GM12878 (cell line): ENCODE measurements around the gene SNN. TPM values are rescaled to one million over a fixed set of nuclear protein-coding genes. Genes with fewer than 3 reads are reported as not detected.
A peak's percentile ranks its signal among the peaks of the same experiment; 100 is the strongest.

Source experiments
- ATAC-seq: fragments of 200-7000 bp; cut with Tn5 transposase; 3 replicates; pipeline ENCODE4 v1.9.1; 2020; ENCODE audit warnings: mild to moderate bottlenecking, moderate library complexity
- BruUV-seq: library from RNA; stranded (reverse); fragments of 400-500 nt; replicated peaks from 2 replicates; lab custom pipeline; 2021; lab: Mats Ljungman, UMichigan
- CTCF ChIA-PET: fragments of 300-600 bp; sonication (Branson Sonifier 250); formaldehyde crosslinking; extraction: SDS; loops from one replicate; lab custom pipeline; 2021; ENCODE audit warnings: inconsistent platforms; lab: Yijun Ruan, JAX
- POLR2A ChIA-PET: fragments of 350-600 bp; formaldehyde crosslinking; extraction: SDS; loops from one replicate; lab custom pipeline; 2021; ENCODE audit warnings: inconsistent platforms; lab: Charles Lee
- RAD21 ChIA-PET: fragments of 300-600 bp; sonication (Branson Sonifier 250); formaldehyde crosslinking; loops from one replicate; lab custom pipeline; 2023; ENCODE audit warnings: antibody characterized with exemption; ENCODE audit not compliant: unreplicated experiment; lab: Charles Lee
- SMC1A ChIA-PET: fragments of 300-600 bp; sonication (Branson Sonifier 250); formaldehyde crosslinking; loops from one replicate; lab custom pipeline; 2023; ENCODE audit not compliant: unreplicated experiment, uncharacterized antibody; lab: Charles Lee
- DNase-seq: peaks from one replicate; pipeline ENCODE4 v3.0.0-alpha.2; 2011; ENCODE audit warnings: low read depth, low spot score
- FAIRE-seq: peaks from 3 replicates; lab custom pipeline; 2011; peaks lifted over from hg19 to GRCh38; lab: Jason Lieb, UNC
- H2AFZ ChIP-seq: 2 replicates; pipeline ENCODE4 v1.6.0; 2011; ENCODE audit warnings: low read depth, low read length, control low read depth; ENCODE audit not compliant: control insufficient read depth
- H3K27ac ChIP-seq: 2 replicates; pipeline ENCODE4 v1.5.1; 2011; ENCODE audit warnings: control low read depth; ENCODE audit not compliant: control insufficient read depth, insufficient read depth
- H3K27me3 ChIP-seq, 2 experiments: replicated peaks in 1 of 2; 2 replicates each; pipeline versions ENCODE4 v1.6.0 to v1.6.1; 2011; ENCODE audit warnings: low read length in 1 of 2; ENCODE audit not compliant: control insufficient read depth in 2 of 2, insufficient read depth in 2 of 2
- H3K36me3 ChIP-seq, 2 experiments: 2 replicates each; pipeline ENCODE4 v1.5.1; 2011; ENCODE audit warnings: low read length in 1 of 2; ENCODE audit not compliant: control insufficient read depth in 2 of 2, insufficient read depth in 2 of 2
- H3K4me1 ChIP-seq: 2 replicates; pipeline ENCODE4 v1.6.1; 2011; ENCODE audit warnings: mild to moderate bottlenecking, low read length, moderate library complexity, mixed read lengths; ENCODE audit not compliant: control insufficient read depth, insufficient read depth
- H3K4me2 ChIP-seq: 2 replicates; pipeline ENCODE4 v1.6.0; 2011; ENCODE audit warnings: control low read depth; ENCODE audit not compliant: control insufficient read depth, insufficient read depth
- H3K4me3 ChIP-seq: fragments of 200-600 bp; sonication (generic); 2 replicates; pipeline ENCODE4 v1.5.1; 2016
- H3K79me2 ChIP-seq: 2 replicates; pipeline ENCODE4 v1.6.0; 2011; ENCODE audit warnings: low read length; ENCODE audit not compliant: control insufficient read depth, insufficient read depth
- H3K9ac ChIP-seq: 2 replicates; pipeline ENCODE4 v1.8.0; 2011; ENCODE audit warnings: low read length, control low read depth, mixed read lengths; ENCODE audit not compliant: control insufficient read depth, insufficient read depth
- H3K9me3 ChIP-seq: replicated peaks from 3 replicates; pipeline ENCODE4 v1.5.1; 2011; ENCODE audit warnings: mild to moderate bottlenecking, low read length; ENCODE audit not compliant: control insufficient read depth, insufficient read depth
- H4K20me1 ChIP-seq: 2 replicates; pipeline ENCODE4 v1.6.0; 2011; ENCODE audit not compliant: control insufficient read depth, insufficient read depth
- HDAC6 ChIP-seq: fragments of 200-600 bp; sonication (generic); IDR thresholded peaks from one replicate; pipeline ENCODE4 v1.8.0; 2017; ENCODE audit warnings: antibody characterized with exemption; ENCODE audit not compliant: unreplicated experiment
- POLR2A ChIP-seq: IDR thresholded peaks from 2 replicates; pipeline ENCODE4 v1.6.1; 2011; ENCODE audit warnings: low read depth, mild to moderate bottlenecking, low read length
- SP1 ChIP-seq: IDR thresholded peaks from one replicate; pipeline ENCODE4 v1.6.1; 2011; ENCODE audit warnings: low read depth, low read length
- WGBS: methylation state at CpG from one replicate; pipeline ENCODE4 v1.1.6; 2016; ENCODE audit warnings: low lambda C conversion rate; ENCODE audit not compliant: insufficient replicate concordance, insufficient coverage; ENCODE audit errors: missing lambda C conversion rate; 5-methylcytosine and 5-hydroxymethylcytosine counted together
- in situ Hi-C: fragments of 300-500 bp; cut with MboI; formaldehyde crosslinking; loops from 9 replicates; pipeline ENCODE4 v1.14.3; 2018; ENCODE audit warnings: mixed read lengths
- intact Hi-C: fragments of 100-400 bp; cut with micrococcal nuclease; formaldehyde crosslinking; loops from one replicate; pipeline ENCODE4 v1.14.2; 2022; ENCODE audit not compliant: unreplicated experiment
- polyA plus RNA-seq, 11 experiments: library from polyadenylated mRNA; depleted of rRNA in 4 of 11; unstranded in 6 of 11; stranded (reverse) in 5 of 11; fragments of >200 nt; fragmentation: Nextera tagmentation in 4 of 11; fragmentation: Illumina TruSeq in 1 of 11; extraction: Ambion mirVana in 4 of 11; extraction: Trizol in 1 of 11; gene quantifications; 1 replicate in 1 of 11; 2 replicates in 10 of 11; pipeline versions ENCODE4 v1.2.1 to v1.2.3, GENCODE V29; 2011 to 2016; ENCODE audit warnings: inconsistent platforms in 2 of 11, missing spikeins in 2 of 11, low read depth in 1 of 11
- total RNA-seq, 4 experiments: library from RNA; depleted of rRNA in 3 of 4; stranded (reverse); fragments of >200 nt in 3 of 4; fragmentation: Illumina TruSeq in 1 of 4; extraction: Trizol in 1 of 4; gene quantifications; 2 replicates each; pipeline versions ENCODE4 v1.2.1 to v1.2.3, GENCODE V29; 2013 to 2021
- TF ChIP-seq, protein P1 (sequence below), 3 experiments: IDR thresholded peaks in 2 of 3; conservative IDR thresholded peaks in 1 of 3; 2 replicates each; pipeline ENCODE4 v1.5.1; 2011; ENCODE audit warnings: low read depth in 3 of 3, low read length in 3 of 3, mild to moderate bottlenecking in 3 of 3, control low read depth in 2 of 3, moderate library complexity in 2 of 3, inconsistent platforms in 1 of 3, mixed read lengths in 1 of 3; ENCODE audit not compliant: control insufficient read depth in 2 of 3, insufficient read depth in 1 of 3; ENCODE audit errors: extremely low read depth in 1 of 3
- TF ChIP-seq, protein P2 (sequence below): fragments of 450-650 bp; IDR thresholded peaks from 2 replicates; pipeline ENCODE4 v1.6.1; 2017; ENCODE audit warnings: low read depth, mild to moderate bottlenecking, moderate library complexity
- TF ChIP-seq, protein P3 (sequence below): IDR thresholded peaks from 2 replicates; pipeline ENCODE4 v1.6.1; 2012; ENCODE audit warnings: low read depth, low read length, improper control_type of control experiment

The SNN gene
- total and polyA plus RNA-seq, 10 of the 15 experiments (the other 5 are each of a cell fraction or from before 2014, with no cell fraction given): 2.2 to 43.4 (median 27.8) TPM

DNA sequence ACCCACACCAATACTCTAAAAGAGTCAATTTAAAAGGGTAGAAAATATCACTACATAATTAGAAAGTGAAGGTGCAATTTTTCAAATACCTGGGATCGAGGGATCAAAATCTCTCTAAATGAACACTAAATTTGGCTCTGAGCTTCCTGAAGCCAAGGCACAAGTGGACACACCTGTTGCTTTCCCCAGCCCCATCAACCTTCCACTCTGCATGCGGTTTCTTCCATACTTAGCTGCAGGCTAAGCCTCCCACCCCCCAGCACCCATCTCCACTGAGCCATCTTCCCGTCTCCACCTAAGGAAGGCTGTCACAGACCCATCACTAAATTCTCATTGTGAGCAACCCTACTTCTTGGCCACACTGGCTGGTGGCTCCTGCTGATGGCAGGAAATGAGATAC lies 43.9 kb downstream of the SNN start:
- FAIRE-seq (no peak), DNase-seq (no peak), ATAC-seq (no peak)
- no peaks in the 10 kb centered on the region; the same call in none of the 2 replicates for H3K79me2 ChIP-seq
- intact Hi-C loops (no loop called here), in situ Hi-C loops (loop anchor here (5.0 kb wide), 1 partner anchor 180 kb away; no protein-coding TSS in a partner anchor)
- ChIA-PET RAD21 (interaction anchor here (0.8 to 1.9 kb wide), 5 partner anchors 22 to 180 kb away, joined by 3 to 4 read pairs (median 3); no protein-coding TSS in a partner anchor), CTCF (interaction anchor here (0.8 to 6.7 kb wide), 7 partner anchors 14 to 306 kb away, joined by 3 to 71 read pairs (median 4); no protein-coding TSS in a partner anchor), POLR2A (interaction anchor here (0.7 kb wide), 1 partner anchor 199 kb away, joined by 3 read pairs; no protein-coding TSS in a partner anchor), SMC1A (interaction anchor here (0.6 to 2.2 kb wide), 14 partner anchors 14 to 341 kb away, joined by 3 to 13 read pairs (median 3); no protein-coding TSS in a partner anchor)
- peaks cover 13% of the 10 kb centered on the region for H3K4me1 ChIP-seq
- H3K4me3 ChIP-seq: no peak overlapping the region
- peaks cover 16 to 37% of the 10 kb centered on the region in 2 experiments for H3K36me3 ChIP-seq
- BruUV-seq: no TSS peak
- H3K4me2 ChIP-seq: no peak overlapping the region
- no peak overlapping the region for H2AFZ ChIP-seq
- TF ChIP-seq HDAC6: no peak
- TF ChIP-seq POLR2A: 0 out of 2 replicates have a peak, but pooled peaks have one; percentile 17
- no peak for TF ChIP-seq SP1
- no peaks in the 10 kb centered on the region for H3K27me3 ChIP-seq
- no peaks in the 10 kb centered on the region for H3K9me3 ChIP-seq
- 95% methylated on average over 3 of the region's 3 CpGs for WGBS
- H3K27ac ChIP-seq: no peak overlapping the region
- H3K9ac ChIP-seq: no peak overlapping the region
- no peaks in the 10 kb centered on the region; the same call in 1 of the 2 replicates for H4K20me1 ChIP-seq

DNA sequence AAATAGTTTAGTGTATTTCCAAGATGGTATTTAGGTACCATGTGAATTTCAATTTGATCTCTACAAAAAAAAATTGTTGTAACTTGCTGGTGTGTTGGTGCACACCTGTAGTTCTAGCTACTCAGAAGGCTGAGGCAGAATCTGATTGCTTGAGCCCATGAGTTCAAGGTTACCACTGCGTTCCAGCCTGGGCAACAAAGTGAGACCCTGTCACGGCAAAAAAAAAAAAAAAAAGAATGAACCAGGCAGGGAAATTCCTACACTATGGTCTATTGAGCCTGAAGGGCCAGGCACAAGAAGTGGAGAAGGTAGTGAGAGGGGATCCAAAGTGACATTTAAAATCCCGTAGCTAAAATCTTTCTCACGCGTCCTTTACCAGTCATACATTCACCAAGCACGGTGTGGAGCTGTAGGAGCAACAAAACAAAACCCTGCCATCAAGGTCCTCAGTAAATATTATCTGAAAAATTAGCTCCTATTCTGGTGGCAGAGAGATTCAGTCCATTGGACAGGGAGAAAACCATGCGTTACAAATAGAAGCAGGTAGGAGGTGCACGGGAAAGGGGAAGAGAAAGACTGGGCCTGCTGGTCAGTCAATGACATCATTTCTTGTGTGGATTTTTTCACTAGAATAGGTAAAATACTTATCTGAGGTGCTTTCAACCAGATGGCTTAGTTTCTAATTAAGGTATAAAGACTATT lies 47.1 kb downstream of the SNN start:
- FAIRE-seq: peak; percentile 86
- POLR2A ChIA-PET: interaction anchor here (0.7 to 1.7 kb wide), 7 partner anchors 24 to 138 kb away, joined by 3 to 6 read pairs (median 4); no protein-coding TSS in a partner anchor
- in situ Hi-C loops (no loop called here), intact Hi-C loops (loop anchor here (2.0 to 5.0 kb wide), 3 partner anchors 73 to 308 kb away; no protein-coding TSS in a partner anchor)
- BruUV-seq: no TSS peak
- Histone ChIP-seq H3K36me3 (peaks cover 20 to 44% of the 10 kb centered on the region in 2 experiments), H3K27ac (peak overlapping the region; percentile 48; the same call in 1 of the 2 replicates), H3K4me1 (peaks cover 16% of the 10 kb centered on the region), H3K9ac (no peak overlapping the region), H3K27me3 (no peaks in the 10 kb centered on the region), H3K79me2 (no peaks in the 10 kb centered on the region; the same call in none of the 2 replicates), H3K9me3 (no peaks in the 10 kb centered on the region), H4K20me1 (no peaks in the 10 kb centered on the region; the same call in 1 of the 2 replicates), H2AFZ (no peak overlapping the region), H3K4me2 (no peak overlapping the region; the same call in none of the 2 replicates), H3K4me3 (no peak overlapping the region)
- 25% methylated on average over 8 of the region's 8 CpGs for WGBS
- RAD21 ChIA-PET: interaction anchor here (0.6 to 2.4 kb wide), 19 partner anchors 21 to 305 kb away, joined by 3 to 26 read pairs (median 4); partner anchors contain the start of genes TXNDC11 and ZC3H7A
- SMC1A ChIA-PET: interaction anchor here (0.7 to 6.7 kb wide), 27 partner anchors 10 to 309 kb away, joined by 3 to 41 read pairs (median 5); no protein-coding TSS in a partner anchor
- peak; percentile 80 for ATAC-seq
- no peak for DNase-seq
- CTCF ChIA-PET: interaction anchor here (0.6 to 6.7 kb wide), 30 partner anchors 9 to 761 kb away, joined by 3 to 71 read pairs (median 6); partner anchors contain the start of gene ZC3H7A
- TF ChIP-seq, protein P1, sequence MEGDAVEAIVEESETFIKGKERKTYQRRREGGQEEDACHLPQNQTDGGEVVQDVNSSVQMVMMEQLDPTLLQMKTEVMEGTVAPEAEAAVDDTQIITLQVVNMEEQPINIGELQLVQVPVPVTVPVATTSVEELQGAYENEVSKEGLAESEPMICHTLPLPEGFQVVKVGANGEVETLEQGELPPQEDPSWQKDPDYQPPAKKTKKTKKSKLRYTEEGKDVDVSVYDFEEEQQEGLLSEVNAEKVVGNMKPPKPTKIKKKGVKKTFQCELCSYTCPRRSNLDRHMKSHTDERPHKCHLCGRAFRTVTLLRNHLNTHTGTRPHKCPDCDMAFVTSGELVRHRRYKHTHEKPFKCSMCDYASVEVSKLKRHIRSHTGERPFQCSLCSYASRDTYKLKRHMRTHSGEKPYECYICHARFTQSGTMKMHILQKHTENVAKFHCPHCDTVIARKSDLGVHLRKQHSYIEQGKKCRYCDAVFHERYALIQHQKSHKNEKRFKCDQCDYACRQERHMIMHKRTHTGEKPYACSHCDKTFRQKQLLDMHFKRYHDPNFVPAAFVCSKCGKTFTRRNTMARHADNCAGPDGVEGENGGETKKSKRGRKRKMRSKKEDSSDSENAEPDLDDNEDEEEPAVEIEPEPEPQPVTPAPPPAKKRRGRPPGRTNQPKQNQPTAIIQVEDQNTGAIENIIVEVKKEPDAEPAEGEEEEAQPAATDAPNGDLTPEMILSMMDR (IDR thresholded peaks at IDR 0.05 in 2 of 3, conservative IDR thresholded peaks at IDR 0.05 in 1 of 3; ENCODE audit: control insufficient read depth in 2 of 3, extremely low read depth in 1 of 3, insufficient read depth in 1 of 3, low read depth in 3 of 3, low read length in 3 of 3): 0 out of 6 replicates have a peak, but pooled peaks of 1 of the 3 experiments have one; percentile 3
- TF ChIP-seq, protein P2, sequence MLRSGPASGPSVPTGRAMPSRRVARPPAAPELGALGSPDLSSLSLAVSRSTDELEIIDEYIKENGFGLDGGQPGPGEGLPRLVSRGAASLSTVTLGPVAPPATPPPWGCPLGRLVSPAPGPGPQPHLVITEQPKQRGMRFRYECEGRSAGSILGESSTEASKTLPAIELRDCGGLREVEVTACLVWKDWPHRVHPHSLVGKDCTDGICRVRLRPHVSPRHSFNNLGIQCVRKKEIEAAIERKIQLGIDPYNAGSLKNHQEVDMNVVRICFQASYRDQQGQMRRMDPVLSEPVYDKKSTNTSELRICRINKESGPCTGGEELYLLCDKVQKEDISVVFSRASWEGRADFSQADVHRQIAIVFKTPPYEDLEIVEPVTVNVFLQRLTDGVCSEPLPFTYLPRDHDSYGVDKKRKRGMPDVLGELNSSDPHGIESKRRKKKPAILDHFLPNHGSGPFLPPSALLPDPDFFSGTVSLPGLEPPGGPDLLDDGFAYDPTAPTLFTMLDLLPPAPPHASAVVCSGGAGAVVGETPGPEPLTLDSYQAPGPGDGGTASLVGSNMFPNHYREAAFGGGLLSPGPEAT: 0 out of 2 replicates have a peak, but pooled peaks have one; percentile 19
- TF ChIP-seq, protein P3, sequence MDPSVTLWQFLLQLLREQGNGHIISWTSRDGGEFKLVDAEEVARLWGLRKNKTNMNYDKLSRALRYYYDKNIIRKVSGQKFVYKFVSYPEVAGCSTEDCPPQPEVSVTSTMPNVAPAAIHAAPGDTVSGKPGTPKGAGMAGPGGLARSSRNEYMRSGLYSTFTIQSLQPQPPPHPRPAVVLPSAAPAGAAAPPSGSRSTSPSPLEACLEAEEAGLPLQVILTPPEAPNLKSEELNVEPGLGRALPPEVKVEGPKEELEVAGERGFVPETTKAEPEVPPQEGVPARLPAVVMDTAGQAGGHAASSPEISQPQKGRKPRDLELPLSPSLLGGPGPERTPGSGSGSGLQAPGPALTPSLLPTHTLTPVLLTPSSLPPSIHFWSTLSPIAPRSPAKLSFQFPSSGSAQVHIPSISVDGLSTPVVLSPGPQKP: no peak
